ENCODE data around the gene SAMD3.
"Not testable (repeated sequence)": the region's sequence is repeated elsewhere in the genome, so short reads cannot be mapped to it uniquely, and the experiment has no call there.

Gene SAMD3

DNA sequence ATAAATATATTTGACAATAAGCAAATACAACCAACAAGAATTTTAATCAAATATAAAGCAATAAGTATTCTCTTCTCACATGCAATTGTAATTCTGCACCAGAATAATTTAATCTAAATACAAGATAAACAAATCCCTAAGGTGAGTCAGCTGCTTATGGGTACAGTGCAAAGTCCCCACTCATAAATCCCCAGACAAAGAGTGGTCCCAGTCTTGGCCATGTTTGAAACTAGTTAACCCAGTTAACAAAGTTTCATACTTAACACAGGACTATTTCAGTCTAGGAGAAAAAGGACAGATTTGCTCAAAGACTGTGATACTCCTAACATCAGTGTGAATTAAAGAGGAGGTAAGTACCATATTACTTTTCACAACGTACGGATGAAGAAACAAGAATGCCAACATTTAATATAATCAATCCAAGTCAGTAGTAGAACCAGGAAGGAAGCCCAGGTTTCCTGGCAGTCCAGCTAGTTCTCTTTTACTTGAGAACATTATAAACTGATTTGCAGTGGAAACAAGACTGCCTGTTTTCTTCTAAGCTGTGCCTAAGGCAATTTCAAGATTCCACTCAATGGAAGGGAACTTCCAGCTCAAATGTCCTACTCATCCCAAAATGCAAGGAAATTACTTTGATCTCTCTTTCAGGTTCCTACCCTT, 10.4 kb downstream of the SAMD3 start:
- in situ Hi-C loops (cut with MboI; ENCODE audit: low sequenced_read_pairs): no loop called here

DNA sequence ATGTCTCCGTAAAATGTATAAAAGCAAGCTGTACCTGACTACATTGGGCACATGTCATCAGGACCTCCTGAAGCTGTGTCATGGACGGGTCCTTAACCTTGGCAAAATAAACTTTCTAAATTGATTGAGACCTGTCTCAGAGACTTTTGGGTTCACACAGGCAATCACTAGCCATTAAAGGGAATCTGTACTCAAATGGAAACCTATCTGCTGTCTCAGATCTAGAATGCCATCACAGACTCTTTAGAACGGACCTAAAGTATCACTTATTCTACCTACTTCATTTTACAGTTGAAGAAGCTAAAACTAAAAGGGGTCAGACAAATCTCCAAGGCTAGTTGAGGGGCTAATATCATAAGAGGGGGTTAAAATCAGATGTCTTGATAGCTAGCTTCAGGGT, 11.1 kb downstream of the SAMD3 start:
- in situ Hi-C loops (cut with MboI; ENCODE audit: low sequenced_read_pairs): no loop called here

DNA sequence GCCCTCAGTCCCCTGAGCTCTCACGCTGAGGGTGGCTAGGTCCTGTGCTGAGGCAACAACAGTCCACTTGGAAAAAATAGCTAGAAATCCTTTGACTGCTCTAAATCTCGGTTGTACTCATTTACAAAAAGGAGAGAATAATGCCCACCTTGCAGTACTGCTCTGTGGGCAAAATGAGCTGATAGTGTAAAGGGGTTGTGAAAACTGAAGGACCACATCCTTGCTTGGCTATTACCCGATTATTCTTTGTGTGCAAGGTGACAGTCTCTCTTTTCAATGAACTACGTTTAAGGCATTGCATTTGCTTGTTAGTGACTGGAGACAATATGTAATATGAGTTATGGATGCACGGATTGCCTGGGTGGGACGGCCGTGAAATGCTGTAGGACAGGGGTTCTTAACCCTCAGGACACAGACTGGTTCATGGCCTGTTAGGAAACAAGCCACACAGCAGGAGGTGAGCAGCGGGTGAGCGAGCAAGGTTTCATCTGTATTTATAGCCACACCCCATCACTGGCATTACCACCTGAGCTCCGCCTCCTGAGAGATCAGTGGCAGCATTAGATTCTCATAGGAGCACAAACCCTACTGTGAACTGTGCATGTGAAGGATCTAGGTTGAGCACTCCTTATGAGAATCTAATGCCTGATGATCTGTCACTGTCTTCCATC, 14.6 kb downstream of the SAMD3 start:
- in situ Hi-C loops (cut with MboI; ENCODE audit: low sequenced_read_pairs): no loop called here

DNA sequence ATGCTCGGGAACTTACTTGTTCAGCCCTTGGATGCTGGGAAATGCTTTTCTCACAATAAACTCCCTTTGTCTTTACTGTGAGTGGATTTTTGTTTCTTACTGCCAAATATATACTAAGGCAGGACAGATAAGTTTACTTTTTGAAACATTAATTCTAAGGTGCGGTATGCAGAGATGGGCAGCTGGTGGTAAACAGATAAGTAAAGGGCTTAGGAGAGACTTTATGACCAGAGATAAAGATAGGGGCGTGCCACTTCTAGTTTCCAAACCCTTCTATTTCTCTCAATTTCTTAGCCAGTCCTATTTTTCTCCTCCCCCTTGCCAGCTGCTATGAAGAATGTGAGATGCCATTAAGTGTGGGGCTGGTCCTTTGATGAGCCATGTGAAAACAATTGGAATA, 16.3 kb downstream of the SAMD3 start:
- in situ Hi-C loops (cut with MboI; ENCODE audit: low sequenced_read_pairs): no loop called here

DNA sequence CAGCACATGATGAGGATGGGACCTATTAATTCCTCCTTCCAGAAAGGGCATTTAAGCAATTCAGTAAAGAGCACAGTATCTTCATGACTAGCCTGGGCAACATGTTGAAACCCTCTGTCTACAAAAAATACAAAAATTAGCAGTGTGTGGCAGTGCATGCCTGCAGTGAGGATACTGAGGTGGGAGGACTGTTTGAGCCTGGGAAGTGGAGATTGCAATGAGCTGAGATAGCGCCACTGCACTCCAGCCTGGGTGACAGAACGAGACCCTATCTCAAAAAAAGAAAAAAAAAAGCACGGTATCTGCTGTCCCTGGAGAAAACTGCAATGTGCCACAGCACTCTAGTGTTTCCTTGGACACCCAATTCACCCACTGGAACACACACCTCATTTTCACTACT, 18.4 kb downstream of the SAMD3 start:
- in situ Hi-C loops (cut with MboI; ENCODE audit: low sequenced_read_pairs): no loop called here

DNA sequence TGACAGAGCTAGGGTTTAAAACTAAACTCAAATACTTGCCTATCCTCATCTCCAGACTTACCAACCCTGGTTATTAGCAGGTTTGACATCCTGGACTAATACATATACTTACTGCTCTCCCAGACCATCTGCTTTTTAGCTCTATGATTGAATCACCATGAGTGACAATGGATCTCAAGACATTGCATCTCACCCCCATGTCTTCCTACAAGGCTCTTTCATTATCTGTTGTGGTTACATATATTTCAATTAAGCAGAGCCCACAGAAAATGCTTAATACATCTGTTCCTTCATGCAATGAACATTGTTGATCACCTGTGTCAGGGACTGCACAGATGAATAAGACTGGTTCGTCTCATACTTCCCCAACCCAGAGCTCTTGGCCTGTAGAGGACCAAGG, 19.4 kb downstream of the SAMD3 start:
- in situ Hi-C loops (cut with MboI; ENCODE audit: low sequenced_read_pairs): no loop called here

DNA sequence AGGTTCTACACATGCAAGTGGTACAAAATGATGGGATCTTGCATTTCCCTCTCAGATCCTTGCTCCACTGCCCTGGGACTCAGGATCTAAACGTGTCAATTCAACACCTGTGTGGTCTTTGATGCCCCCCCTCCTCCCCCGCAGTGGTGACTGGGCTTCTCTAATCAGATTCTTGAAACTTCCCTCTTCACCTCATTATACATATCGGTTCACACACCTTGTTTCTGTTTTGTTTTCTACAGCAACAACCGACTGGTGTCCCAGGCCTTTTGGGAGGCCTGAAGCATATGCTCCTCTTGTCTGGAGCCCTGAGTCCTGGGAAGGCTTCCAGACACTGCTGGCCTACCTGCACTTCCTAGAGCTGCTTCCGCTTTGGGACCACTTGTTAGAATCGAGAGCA, 20.0 kb downstream of the SAMD3 start:
- in situ Hi-C loops (cut with MboI; ENCODE audit: low sequenced_read_pairs): no loop called here

DNA sequence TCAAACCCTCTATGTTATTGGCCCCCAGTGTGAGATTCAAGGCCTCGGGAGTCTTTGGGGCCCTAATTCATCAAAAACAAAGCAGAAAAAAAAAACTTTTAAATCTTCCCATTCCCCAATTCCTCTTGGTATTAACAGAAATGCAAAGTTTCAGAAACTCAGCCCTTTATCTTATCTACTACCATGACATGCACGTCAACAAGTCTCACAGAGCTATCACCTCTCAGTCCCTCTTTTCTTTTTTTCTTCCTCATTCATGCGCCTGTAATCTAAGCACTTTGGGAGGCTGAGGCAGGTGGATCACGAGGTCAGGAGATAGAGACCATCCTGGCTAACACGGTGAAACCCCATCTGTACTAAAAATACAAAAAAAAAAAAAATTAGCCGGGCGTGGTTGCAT, 22.7 kb downstream of the SAMD3 start:
- in situ Hi-C loops (cut with MboI; ENCODE audit: low sequenced_read_pairs): no loop called here

DNA sequence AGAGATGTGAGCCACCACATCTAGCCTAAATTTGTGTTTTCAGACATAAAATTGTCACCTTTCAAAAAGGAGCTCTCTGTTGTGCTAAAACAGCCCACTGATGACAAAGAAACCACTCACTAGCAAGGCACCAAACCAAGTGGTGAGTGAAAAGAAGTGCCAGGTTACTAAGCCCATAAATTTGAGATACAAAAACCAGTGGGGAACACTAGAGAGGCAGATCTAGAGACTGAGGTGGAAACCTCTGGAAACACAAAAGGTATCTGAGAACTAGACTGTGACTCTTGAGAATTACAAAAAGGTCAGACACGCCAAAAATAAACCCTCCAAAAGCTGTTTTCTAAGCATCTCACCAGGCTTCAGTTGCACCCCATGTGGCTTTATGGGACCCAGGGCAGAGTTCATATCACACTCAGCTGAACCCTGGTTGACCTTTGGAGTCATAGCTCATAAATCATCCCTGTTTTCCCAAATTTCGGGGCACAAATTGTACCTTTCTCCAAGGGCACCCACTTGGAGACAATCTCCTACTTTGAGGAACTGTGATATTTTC, 24.2 kb downstream of the SAMD3 start:
- in situ Hi-C loops (cut with MboI; ENCODE audit: low sequenced_read_pairs): no loop called here

DNA sequence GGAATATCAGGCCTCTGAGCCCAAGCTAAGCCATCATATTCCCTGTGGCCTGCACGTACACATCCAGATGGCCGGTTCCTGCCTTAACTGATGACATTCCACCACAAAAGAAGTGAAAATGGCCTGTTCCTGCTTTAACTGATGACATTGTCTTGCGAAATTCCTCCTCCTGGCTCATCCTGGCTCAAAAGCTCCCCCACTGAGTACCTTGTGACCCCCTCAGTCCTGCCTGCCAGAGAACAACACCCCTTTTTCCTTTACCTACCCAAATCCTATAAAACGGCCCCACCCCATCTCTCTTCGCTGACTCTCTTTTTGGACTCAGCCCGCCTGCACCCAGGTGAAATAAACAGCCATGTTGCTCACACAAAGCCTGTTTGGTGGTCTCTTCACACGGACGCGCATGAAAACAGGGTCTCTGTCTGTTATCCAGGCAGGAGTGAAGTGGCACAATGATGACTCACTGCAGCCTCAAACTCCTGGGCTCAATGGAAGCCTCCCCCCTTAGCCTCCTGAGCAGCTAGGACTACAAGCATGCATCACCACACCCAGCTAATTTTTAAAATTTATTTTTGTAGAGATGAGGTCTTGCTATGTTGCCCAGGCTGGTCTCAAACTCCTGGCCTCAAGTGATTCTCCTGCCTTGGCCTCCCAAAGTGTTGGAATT, 24.8 kb downstream of the SAMD3 start:
- in situ Hi-C loops (cut with MboI; ENCODE audit: low sequenced_read_pairs): not testable (repeated sequence)

DNA sequence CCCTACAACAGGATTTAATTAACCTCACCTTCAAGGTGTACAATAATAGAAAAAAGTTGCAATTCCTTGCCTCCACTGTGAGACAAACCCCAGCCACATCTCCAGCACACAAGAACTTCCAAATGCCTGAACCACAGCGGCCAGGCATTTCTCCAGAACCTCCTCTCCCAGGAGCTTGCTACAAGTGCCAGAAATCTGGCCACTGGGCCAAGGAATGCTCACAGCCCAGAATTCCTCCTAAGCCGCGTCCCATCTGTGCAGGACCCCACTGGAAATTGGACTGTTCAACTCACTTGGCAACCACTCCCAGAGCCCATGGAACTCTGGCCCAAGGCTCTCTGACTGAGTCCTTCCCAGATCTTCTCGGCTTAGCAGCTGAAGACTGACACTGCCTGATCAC, 28.3 kb downstream of the SAMD3 start:
- in situ Hi-C loops (cut with MboI; ENCODE audit: low sequenced_read_pairs): not testable (repeated sequence)

DNA sequence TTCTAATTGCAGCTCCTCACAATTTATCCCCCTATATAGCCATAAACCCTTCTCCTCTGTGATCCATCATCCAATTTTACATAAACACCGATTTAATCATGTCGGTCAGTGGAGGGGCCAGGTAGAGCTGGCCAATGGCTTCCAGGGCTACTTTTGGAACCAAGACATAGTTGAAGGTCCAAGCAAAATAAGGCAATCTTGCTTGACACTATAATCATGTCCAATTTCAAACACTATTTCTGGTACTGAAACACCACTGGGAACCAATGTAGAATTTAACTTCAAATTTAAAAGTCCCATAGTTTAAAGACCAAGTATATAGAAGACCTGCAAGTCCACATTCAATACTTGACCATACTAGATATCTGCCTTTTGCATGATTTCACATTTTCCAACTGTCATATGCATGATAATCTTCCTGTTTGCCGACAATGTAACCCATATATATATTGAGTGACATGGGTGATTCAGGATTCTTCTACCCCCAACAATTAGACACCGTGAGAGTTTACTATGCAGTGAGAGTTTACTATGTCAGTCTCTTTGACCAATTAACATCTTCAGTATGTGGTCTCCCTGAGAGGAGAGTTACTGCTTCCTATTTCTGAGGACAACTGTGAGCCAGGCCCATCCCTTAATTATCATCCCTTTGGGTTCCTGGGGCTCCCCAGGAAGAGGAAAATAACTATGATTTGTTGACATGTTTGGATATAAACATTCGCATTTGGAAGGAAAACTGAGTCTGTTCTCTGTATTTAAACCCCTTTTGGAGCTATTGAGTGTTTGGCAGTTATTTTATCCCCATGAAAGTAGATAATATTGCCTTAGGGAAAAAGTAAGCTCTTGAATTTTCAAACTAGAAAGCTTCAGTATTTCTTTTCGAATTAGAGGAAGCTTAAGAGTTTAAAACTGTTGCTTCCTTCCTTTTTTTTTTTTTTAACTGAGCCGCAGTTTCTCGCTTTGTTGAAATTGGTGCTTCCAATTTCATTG, 31.8 kb downstream of the SAMD3 start:
- in situ Hi-C loops (cut with MboI; ENCODE audit: low sequenced_read_pairs): no loop called here

DNA sequence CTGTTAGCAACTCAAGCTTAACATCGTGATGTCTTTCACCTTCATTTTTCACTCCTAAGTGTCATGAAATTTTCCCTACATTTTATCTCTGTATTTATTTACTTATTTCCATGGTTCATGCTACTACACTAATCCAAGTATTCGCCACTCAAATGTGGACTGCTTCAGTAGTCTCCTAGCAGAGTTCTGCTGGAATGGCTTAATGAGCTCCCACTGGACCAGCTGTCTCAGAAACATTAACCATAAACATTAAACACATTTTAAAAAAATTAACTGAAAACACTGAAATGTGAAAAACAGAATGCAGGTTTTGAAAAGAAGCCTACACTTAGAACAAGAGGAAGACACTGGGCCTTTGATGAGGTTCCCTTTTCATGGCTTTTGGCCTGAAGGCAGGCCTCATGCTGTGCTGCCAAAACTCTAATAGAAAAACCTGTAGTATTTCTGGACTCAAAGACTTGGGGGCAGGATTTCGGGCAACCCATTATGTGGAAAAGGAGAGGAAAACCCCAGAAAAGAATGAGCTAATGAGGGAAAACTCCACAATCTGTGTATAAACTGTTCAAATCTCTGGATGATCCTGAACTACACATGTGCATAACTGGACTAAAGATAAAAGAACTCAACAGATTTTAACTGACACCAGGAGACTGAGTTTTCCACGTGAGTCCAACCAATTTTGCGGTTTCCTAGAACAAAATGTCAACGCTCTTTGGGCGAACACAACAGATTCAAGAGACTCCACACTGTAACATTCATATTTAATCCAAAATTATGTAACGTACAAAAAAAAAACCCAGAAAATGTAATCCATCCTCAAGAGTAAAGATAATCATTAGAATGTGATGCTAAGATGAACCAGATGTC, 33.0 kb downstream of the SAMD3 start:
- in situ Hi-C loops (cut with MboI; ENCODE audit: low sequenced_read_pairs): no loop called here

DNA sequence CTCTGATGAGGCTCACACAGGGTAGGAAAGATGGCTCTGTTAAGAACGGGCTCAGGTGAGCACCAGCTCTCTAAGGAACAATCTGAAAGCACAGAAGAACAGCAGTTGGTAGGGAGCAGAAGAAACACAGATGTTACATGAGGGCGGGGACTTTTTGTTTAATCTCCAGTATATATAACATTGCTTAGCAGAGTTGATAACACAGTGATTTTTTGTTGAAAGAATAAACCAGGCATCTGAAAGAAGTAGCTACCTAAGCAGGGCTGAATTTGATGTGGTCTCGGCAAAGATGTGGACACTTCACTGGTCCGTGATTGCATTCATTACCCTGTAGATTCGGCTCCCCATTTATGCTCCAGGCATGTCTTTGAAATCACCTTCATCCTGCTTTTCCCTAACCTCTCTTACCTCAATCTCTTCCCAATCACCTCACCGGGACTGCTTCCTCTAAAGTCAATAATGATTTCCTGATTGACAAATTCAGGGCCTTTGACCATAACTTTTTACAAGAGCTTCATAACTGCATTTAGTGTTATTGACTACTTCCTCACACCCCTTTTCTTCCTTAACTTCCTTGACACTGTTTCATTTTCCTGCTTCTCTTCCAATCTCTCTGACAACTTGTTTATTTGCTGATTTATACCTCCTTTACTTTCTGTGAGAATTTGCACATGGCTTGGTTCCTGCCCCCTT, 34.4 kb downstream of the SAMD3 start:
- in situ Hi-C loops (cut with MboI; ENCODE audit: low sequenced_read_pairs): no loop called here

DNA sequence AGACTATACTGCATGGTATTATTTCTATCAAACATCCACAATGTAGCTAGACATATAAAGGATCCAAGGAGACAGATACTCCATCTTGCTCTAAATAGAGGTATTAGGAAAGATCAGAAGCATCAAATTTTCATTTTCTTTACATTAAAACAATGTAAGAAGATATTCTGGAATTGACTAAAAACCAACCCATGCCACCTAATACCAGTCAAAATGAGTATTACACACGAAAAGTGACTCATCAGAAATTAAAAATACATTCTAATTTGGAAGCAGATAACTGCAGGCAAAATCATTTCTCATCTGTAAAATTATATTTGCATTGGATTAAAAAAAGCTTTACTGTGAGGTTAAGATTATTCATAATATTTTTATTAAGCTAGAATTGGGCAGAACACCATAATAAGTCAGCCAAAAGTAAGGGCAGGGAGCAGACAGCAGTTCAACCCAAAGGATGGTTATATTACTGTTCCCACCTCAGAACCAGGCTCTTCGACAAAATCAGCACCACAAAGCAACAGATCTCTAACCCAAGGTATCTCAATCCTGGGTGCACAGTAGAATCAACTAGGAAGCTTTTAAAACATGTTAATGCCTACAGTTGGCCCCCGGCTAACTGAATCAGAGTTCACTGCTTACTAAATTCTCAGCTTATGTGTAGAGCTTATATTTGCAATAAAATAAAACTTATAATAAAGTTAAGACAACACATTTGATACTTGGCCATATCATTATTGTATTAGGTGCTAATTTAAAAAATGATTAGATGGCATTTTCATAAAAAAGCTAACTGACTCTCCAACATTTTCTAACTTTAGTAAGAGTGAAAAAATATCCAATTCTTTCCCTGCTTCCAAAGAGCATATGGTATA, 35.2 kb downstream of the SAMD3 start:
- in situ Hi-C loops (cut with MboI; ENCODE audit: low sequenced_read_pairs): no loop called here

DNA sequence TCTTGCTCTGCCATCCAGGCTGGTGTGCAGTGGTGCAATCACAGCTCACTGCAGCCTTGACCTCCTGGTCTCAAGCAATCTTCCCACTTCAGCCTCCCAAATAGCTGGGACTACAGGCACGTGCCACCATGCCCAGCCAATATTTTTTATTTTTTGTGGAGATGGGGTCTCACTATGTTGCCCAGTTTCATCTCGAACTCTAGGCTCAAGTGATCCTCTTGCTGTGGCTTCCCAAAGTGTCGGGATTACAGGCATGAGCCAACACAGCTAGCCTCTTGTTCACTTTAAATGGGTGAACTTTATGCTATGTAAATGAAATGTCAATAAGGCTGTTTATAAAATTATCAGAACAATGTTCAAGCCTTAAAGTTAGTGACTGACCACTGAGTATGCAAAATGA, 37.1 kb downstream of the SAMD3 start:
- in situ Hi-C loops (cut with MboI; ENCODE audit: low sequenced_read_pairs): no loop called here

DNA sequence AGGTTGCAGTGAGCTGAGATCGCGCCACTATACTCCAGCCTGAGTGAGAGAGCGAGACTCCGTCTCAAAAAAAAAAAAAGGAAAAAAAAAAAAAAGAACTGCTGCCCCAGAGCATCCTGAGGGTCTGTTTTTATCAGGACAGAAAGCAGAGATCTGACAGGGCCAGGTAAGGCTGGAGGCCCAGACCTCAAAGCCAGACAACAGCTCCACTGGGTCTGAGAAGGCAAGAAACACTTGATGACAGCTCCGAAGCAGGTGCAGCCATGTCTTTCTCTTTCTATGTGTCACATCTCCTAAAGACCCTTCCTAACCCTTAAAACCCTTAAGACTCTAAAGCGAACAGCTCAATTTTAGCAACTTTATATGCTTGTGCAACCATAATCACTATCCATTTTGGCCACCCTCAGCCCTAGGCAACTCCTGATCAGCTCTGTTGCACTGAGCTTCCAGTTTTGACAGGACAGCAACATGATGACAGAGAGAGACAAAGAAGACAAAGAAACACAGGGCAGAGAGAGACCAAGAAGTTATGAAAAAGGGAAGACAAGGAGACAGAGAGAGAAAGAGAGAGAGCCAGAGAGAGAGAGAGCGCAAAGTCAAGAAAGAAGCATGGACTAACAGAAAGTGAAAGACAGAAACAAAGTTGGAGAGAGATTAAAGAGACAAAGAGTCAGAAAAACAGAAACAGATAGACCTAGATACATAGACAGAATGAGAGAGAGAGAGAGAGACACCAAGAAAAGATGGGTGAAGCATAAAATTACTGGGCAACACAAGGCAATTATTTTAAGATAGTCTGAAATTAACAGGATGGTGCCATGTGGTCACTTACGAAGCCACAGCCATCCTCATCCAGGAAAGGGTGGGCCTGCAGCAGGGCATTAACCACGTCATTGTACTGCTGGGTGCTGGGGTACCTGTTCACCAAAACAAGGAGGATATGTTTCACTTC, 39.2 kb downstream of the SAMD3 start:
- in situ Hi-C loops (cut with MboI; ENCODE audit: low sequenced_read_pairs): no loop called here

All from hTERT RPE-1 (cell line).